ENCODE results near the gene SAMD5. TPM values are rescaled to one million over a fixed set of nuclear protein-coding genes. Genes with fewer than 3 reads are reported as not detected.

The SAMD5 gene
- polyA plus RNA-seq, 2 of the 4 experiments (the other 2 are of a cell fraction) = 0.79 to 2.0 TPM

GRCh38 chr6:147564556-147564955 lies 56.1 kb downstream of the SAMD5 start:
- Histone ChIP-seq H3K4me1 (no peaks in the 10 kb centered on the region), H3K27ac (no peak overlapping the region), H3K9me3 (no peaks in the 10 kb centered on the region), H3K4me2 (no peak overlapping the region), H3K4me3 (no peak overlapping the region)
- TF ChIP-seq CBX2 (IDR thresholded peaks at IDR 0.05; ENCODE audit: borderline replicate concordance, low read depth) = no peak
- no peak for TF ChIP-seq ESRRA (IDR thresholded peaks at IDR 0.05; ENCODE audit: borderline replicate concordance, low read length)
- TF ChIP-seq FOSL2 (IDR thresholded peaks at IDR 0.05) = no peak
- no peak for TF ChIP-seq FOSL2 (CRISPR knock-in tag; IDR thresholded peaks at IDR 0.05)
- no peak for TF ChIP-seq HEYL (CRISPR knock-in tag; IDR thresholded peaks at IDR 0.05)
- no peak for TF ChIP-seq ZNF302 (CRISPR knock-in tag; IDR thresholded peaks at IDR 0.05)
- TF ChIP-seq BHLHE40 (IDR thresholded peaks at IDR 0.05; ENCODE audit: low read depth, low read length) = no peak
- TF ChIP-seq REST (IDR thresholded peaks at IDR 0.05) = no peak
- no peak for TF ChIP-seq KDM1A (IDR thresholded peaks at IDR 0.05; ENCODE audit: low read depth)
- WGBS (ENCODE audit: missing lambda C conversion rate) = 78% methylated on average over 1 of the region's 1 CpG
- DNase-seq (ENCODE audit: low read depth in 1 of 2, low spot score in 1 of 2) (no peak), ATAC-seq (no peak), FAIRE-seq (no peak)
- ChIA-PET CTCF (no interaction called here), POLR2A (no interaction called here)

- H3K27ac ChIP-seq = no peak overlapping the region
- CTCF ChIA-PET = no interaction called here
- no peak for ATAC-seq
- H3K9me3 ChIP-seq = no peaks in the 10 kb centered on the region
- H3K4me3 ChIP-seq = no peak overlapping the region
- TF ChIP-seq POLR2AphosphoS2 (conservative IDR thresholded peaks at IDR 0.05; ENCODE audit: low read length) (no peak), POLR2A (IDR thresholded peaks at IDR 0.05; ENCODE audit: low read length) (no peak), MAFK (IDR thresholded peaks at IDR 0.05; ENCODE audit: partially characterized antibody) (peak; percentile 19)
- no peak for DNase-seq (ENCODE audit: low read depth in 1 of 2, low spot score in 1 of 2)
- no peaks in the 10 kb centered on the region for H3K4me1 ChIP-seq
- H3K4me2 ChIP-seq = no peak overlapping the region
- POLR2A ChIA-PET = no interaction called here
- WGBS (ENCODE audit: missing lambda C conversion rate) = 39% methylated on average over 3 of the region's 3 CpGs
- FAIRE-seq = no peak
Observed at GRCh38 chr6:147566244-147566898, 57.9 kb downstream of the SAMD5 start.

GRCh38 chr6:147567141-147567805 lies 58.8 kb downstream of the SAMD5 start:
- FAIRE-seq = no peak
- ChIA-PET POLR2A (no interaction called here), CTCF (no interaction called here)
- 76% methylated on average over 3 of the region's 3 CpGs for WGBS (ENCODE audit: missing lambda C conversion rate)
- H3K4me2 ChIP-seq = no peak overlapping the region
- H3K4me3 ChIP-seq = no peak overlapping the region
- no peak overlapping the region for H3K27ac ChIP-seq
- DNase-seq (ENCODE audit: low read depth in 1 of 2, low spot score in 1 of 2) = no peak
- ATAC-seq = no peak
- TF ChIP-seq TP53 (CRISPR knock-in tag; IDR thresholded peaks at IDR 0.05) = no peak
- TF ChIP-seq HOXB13 (CRISPR knock-in tag; IDR thresholded peaks at IDR 0.05; ENCODE audit: low read depth) = no peak
- no peak for TF ChIP-seq HDAC2 (IDR thresholded peaks at IDR 0.05)
- TF ChIP-seq ZNF302 (CRISPR knock-in tag; IDR thresholded peaks at IDR 0.05) = no peak
- no peak for TF ChIP-seq NPAS2 (CRISPR knock-in tag; IDR thresholded peaks at IDR 0.05; ENCODE audit: borderline replicate concordance)
- no peak for TF ChIP-seq HOXA7 (CRISPR knock-in tag; IDR thresholded peaks at IDR 0.05)
- no peak for TF ChIP-seq JUN (IDR thresholded peaks at IDR 0.05)
- no peak for TF ChIP-seq GATA3 (IDR thresholded peaks at IDR 0.05; ENCODE audit: borderline replicate concordance)
- TF ChIP-seq MYC (IDR thresholded peaks at IDR 0.05; ENCODE audit: borderline replicate concordance, low read length) = no peak
- no peak for TF ChIP-seq EP300 (IDR thresholded peaks at IDR 0.05)
- TF ChIP-seq HOXB5 (CRISPR knock-in tag; IDR thresholded peaks at IDR 0.05) = no peak
- no peak for TF ChIP-seq KDM1A (IDR thresholded peaks at IDR 0.05; ENCODE audit: low read depth)
- no peak for TF ChIP-seq FOSL2 (IDR thresholded peaks at IDR 0.05)
- TF ChIP-seq FOSL2 (CRISPR knock-in tag; IDR thresholded peaks at IDR 0.05) = no peak
- TF ChIP-seq ELK1 (IDR thresholded peaks at IDR 0.05; ENCODE audit: low read depth, low read length) = no peak
- no peak for TF ChIP-seq POLR2AphosphoS2 (conservative IDR thresholded peaks at IDR 0.05; ENCODE audit: low read length)
- TF ChIP-seq BHLHE40 (IDR thresholded peaks at IDR 0.05; ENCODE audit: low read depth, low read length) = no peak
- no peak for TF ChIP-seq CHD2 (IDR thresholded peaks at IDR 0.05; ENCODE audit: low read length, partially characterized antibody)
- no peak for TF ChIP-seq SREBF2 (IDR thresholded peaks at IDR 0.05)
- TF ChIP-seq HEYL (CRISPR knock-in tag; IDR thresholded peaks at IDR 0.05) = no peak
- no peak for TF ChIP-seq USF2 (IDR thresholded peaks at IDR 0.05)
- H3K9me3 ChIP-seq = no peaks in the 10 kb centered on the region
- H3K4me1 ChIP-seq = no peaks in the 10 kb centered on the region
